Activated CD4-positive, CD25-positive, alpha-beta regulatory T cell treated with anti-CD3 and anti-CD28 coated beads, Interleukin-2, amount 50 U/mL, for 72 hours (primary cell): ENCODE measurements around the gene TMEM108.
"Not testable (repeated sequence)": the region's sequence is repeated elsewhere in the genome, so short reads cannot be mapped to it uniquely, and the experiment has no call there.

Source experiments
- DNase-seq: peaks from one replicate; pipeline ENCODE4 v3.0.0; 2021

Gene TMEM108

GRCh38 chr3:133038089-133038730 lies at the start of gene TMEM108:
Gene TMEM108 (plus strand): TSS chr3:133038391.
- peak; percentile 38 for DNase-seq

- DNase-seq, result no peak
Measured at GRCh38 chr3:132995971-132996370, 42.2 kb upstream of the TMEM108 start.

- no peak for DNase-seq
Measured at GRCh38 chr3:132997404-132998185, 40.6 kb upstream of the TMEM108 start.

- DNase-seq, result not testable (repeated sequence)
Measured at GRCh38 chr3:133005032-133005431, 33.2 kb upstream of the TMEM108 start.

- no peak for DNase-seq
Measured at GRCh38 chr3:133007601-133008000, 30.6 kb upstream of the TMEM108 start.

GRCh38 chr3:133014325-133014724 lies 23.9 kb upstream of the TMEM108 start:
- DNase-seq, result no peak

GRCh38 chr3:133015573-133015972 lies 22.6 kb upstream of the TMEM108 start:
- DNase-seq, result not testable (repeated sequence)

- DNase-seq, result no peak
Measured at GRCh38 chr3:133016838-133017309, 21.3 kb upstream of the TMEM108 start.

GRCh38 chr3:133018921-133019320 lies 19.3 kb upstream of the TMEM108 start:
- no peak for DNase-seq

- DNase-seq, result no peak
Measured at GRCh38 chr3:133021206-133021605, 17.0 kb upstream of the TMEM108 start.

- no peak for DNase-seq
Measured at GRCh38 chr3:133023362-133023761, 14.8 kb upstream of the TMEM108 start.

- no peak for DNase-seq
Measured at GRCh38 chr3:133025546-133025945, 12.6 kb upstream of the TMEM108 start.

- DNase-seq, result no peak
Measured at GRCh38 chr3:133032301-133032700, 5.9 kb upstream of the TMEM108 start.

- no peak for DNase-seq
Measured at GRCh38 chr3:133037436-133037835, 755 bp upstream of the TMEM108 start.

GRCh38 chr3:133038731-133039375 lies 662 bp downstream of the TMEM108 start:
- DNase-seq, result no peak

GRCh38 chr3:133040696-133041523 lies 2.7 kb downstream of the TMEM108 start:
- DNase-seq, result no peak

- no peak for DNase-seq
Measured at GRCh38 chr3:133041524-133041829, 3.3 kb downstream of the TMEM108 start.

GRCh38 chr3:133042778-133043177 lies 4.6 kb downstream of the TMEM108 start:
- no peak for DNase-seq

- DNase-seq, result no peak
Measured at GRCh38 chr3:133047980-133048379, 9.8 kb downstream of the TMEM108 start.

- DNase-seq, result no peak
Measured at GRCh38 chr3:133049491-133049890, 11.3 kb downstream of the TMEM108 start.

- DNase-seq, result no peak
Measured at GRCh38 chr3:133050891-133051290, 12.7 kb downstream of the TMEM108 start.

- DNase-seq, result no peak
Measured at GRCh38 chr3:133053532-133053931, 15.3 kb downstream of the TMEM108 start.

GRCh38 chr3:133054586-133054985 lies 16.4 kb downstream of the TMEM108 start:
- no peak for DNase-seq
